ENCODE measurements around the gene PROM1.

DNA sequence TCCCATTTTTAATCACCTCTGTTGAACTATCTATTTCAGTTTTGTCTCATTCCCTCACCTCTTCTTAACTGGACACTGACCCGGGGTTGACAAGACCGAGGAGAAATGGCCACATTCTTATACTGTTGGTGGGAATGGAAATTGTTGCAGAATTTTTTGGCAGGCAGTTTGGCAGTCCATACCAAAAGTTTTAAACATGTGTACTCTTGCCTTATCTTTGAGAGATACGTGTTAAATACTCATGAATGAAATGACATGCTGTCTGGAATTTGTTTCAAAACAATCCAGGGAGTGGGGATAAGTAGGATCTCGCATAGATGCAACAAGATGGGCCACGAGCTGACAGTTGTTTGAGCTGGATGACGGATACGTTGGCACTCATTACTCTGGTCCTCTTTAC is 157.3 kb downstream of the PROM1 start:
- TF ChIP-seq CTCF (IDR thresholded peaks at IDR 0.05; ENCODE audit: low read length) = no peak
- no peak for TF ChIP-seq EZH2 (IDR thresholded peaks at IDR 0.05; ENCODE audit: borderline replicate concordance, low read length)

Data from OCI-LY1 (cell line).